Neuronal stem cell (in vitro differentiated cells): ENCODE measurements around the gene FUBP1.

Experiments
- DNase-seq: peaks from one replicate; pipeline ENCODE4 v3.0.0-alpha.2; 2013; ENCODE audit warnings: low spot score
- H2AFZ ChIP-seq: one replicate; pipeline ENCODE4 v1.6.1; 2013; ENCODE audit warnings: mild to moderate bottlenecking, low read length, inconsistent platforms
- H2AK5ac ChIP-seq: 2 replicates; pipeline ENCODE4 v1.6.1; 2013; ENCODE audit warnings: low read depth, mild to moderate bottlenecking, inconsistent platforms, low read length, moderate library complexity, mixed read lengths
- H2BK120ac ChIP-seq: 2 replicates; pipeline ENCODE4 v1.6.1; 2013; ENCODE audit warnings: low read depth, mild to moderate bottlenecking, inconsistent platforms, low read length, moderate library complexity, mixed read lengths
- H2BK12ac ChIP-seq: one replicate; pipeline ENCODE4 v1.6.1; 2013; ENCODE audit warnings: low read length, inconsistent platforms
- H2BK15ac ChIP-seq: 2 replicates; pipeline ENCODE4 v1.6.1; 2013; ENCODE audit warnings: mild to moderate bottlenecking, low read length, inconsistent platforms, mixed read lengths
- H2BK5ac ChIP-seq: one replicate; pipeline ENCODE4 v1.6.1; 2013; ENCODE audit warnings: inconsistent platforms, mild to moderate bottlenecking, low read length, moderate library complexity
- H3K14ac ChIP-seq: one replicate; pipeline ENCODE4 v1.6.1; 2013; ENCODE audit warnings: low read length, inconsistent platforms
- H3K18ac ChIP-seq: 2 replicates; pipeline ENCODE4 v1.6.1; 2013; ENCODE audit warnings: low read length, inconsistent platforms
- H3K23ac ChIP-seq: 2 replicates; pipeline ENCODE4 v1.6.1; 2013; ENCODE audit warnings: low read depth, mild to moderate bottlenecking, mixed read lengths, low read length, inconsistent platforms; ENCODE audit not compliant: poor library complexity
- H3K27ac ChIP-seq: replicated peaks from 3 replicates; pipeline ENCODE4 v1.5.1; 2013; ENCODE audit warnings: low read length, inconsistent platforms
- H3K27me3 ChIP-seq, 3 experiments: 2 replicates each; pipeline ENCODE4 v1.6.1; 2013; ENCODE audit warnings: low read length in 3 of 3, mild to moderate bottlenecking in 2 of 3, inconsistent platforms in 1 of 3, low read depth in 1 of 3, mixed read lengths in 1 of 3, moderate library complexity in 1 of 3; ENCODE audit not compliant: control insufficient read depth in 3 of 3, insufficient read depth in 3 of 3
- H3K36me3 ChIP-seq, 2 donors: replicated peaks in 1 of 2; 2 replicates each; pipeline ENCODE4 v1.6.1; 2013; ENCODE audit warnings: low read length in 2 of 2; ENCODE audit not compliant: control insufficient read depth in 2 of 2, insufficient read depth in 2 of 2
- H3K4ac ChIP-seq: 2 replicates; pipeline ENCODE4 v1.6.1; 2013; ENCODE audit warnings: inconsistent platforms, mild to moderate bottlenecking, low read length, moderate library complexity
- H3K4me1 ChIP-seq, 2 donors: 1 replicate in 1 of 2; 2 replicates in 1 of 2; pipeline ENCODE4 v1.6.1; 2013; ENCODE audit warnings: low read length in 2 of 2, low read depth in 1 of 2; ENCODE audit not compliant: control insufficient read depth in 2 of 2, insufficient read depth in 1 of 2
- H3K4me2 ChIP-seq: one replicate; pipeline ENCODE4 v1.6.1; 2013; ENCODE audit warnings: mild to moderate bottlenecking, low read length, inconsistent platforms; ENCODE audit not compliant: insufficient read depth, poor library complexity, severe bottlenecking
- H3K4me3 ChIP-seq, 2 donors: 2 replicates each; pipeline ENCODE4 v1.5.1; 2013; ENCODE audit warnings: low read length in 2 of 2, mild to moderate bottlenecking in 2 of 2, inconsistent platforms in 1 of 2, moderate library complexity in 1 of 2
- H3K79me1 ChIP-seq: one replicate; pipeline ENCODE4 v1.6.1; 2013; ENCODE audit warnings: low read depth, mild to moderate bottlenecking, inconsistent platforms, low read length, moderate library complexity
- H3K9ac ChIP-seq: one replicate; pipeline ENCODE4 v1.6.1; 2013; ENCODE audit warnings: mild to moderate bottlenecking, low read depth, low read length, inconsistent platforms; ENCODE audit not compliant: poor library complexity
- H3K9me3 ChIP-seq, 2 donors: replicated peaks in 1 of 2; 2 replicates each; pipeline versions ENCODE3 to v1.6.1; 2013; ENCODE audit warnings: low read length in 2 of 2, mild to moderate bottlenecking in 2 of 2, inconsistent platforms in 1 of 2, low read depth in 1 of 2, mixed read lengths in 1 of 2, moderate library complexity in 1 of 2; ENCODE audit not compliant: control insufficient read depth in 2 of 2, insufficient read depth in 1 of 2
- H4K8ac ChIP-seq: one replicate; pipeline ENCODE4 v1.6.1; 2013; ENCODE audit warnings: low read depth, mild to moderate bottlenecking, inconsistent platforms, low read length, moderate library complexity
- H4K91ac ChIP-seq: one replicate; pipeline ENCODE4 v1.6.1; 2013; ENCODE audit warnings: low read length, low read depth, mild to moderate bottlenecking, inconsistent platforms; ENCODE audit not compliant: poor library complexity
- WGBS, 2 donors: extraction: QIAGEN DNeasy Blood & Tissue Kit; methylation state at CpG; one replicate each; pipeline ENCODE4 v1.1.7; 2013; ENCODE audit warnings: missing lambda C conversion rate in 2 of 2, mixed read lengths in 1 of 2; ENCODE audit not compliant: insufficient read length in 2 of 2, insufficient replicate concordance in 1 of 2; ENCODE audit errors: extremely low coverage in 2 of 2; 5-methylcytosine and 5-hydroxymethylcytosine counted together

FUBP1 gene

GRCh38 chr1:77972080-77972479, 6.8 kb downstream of the FUBP1 start:
- Histone ChIP-seq H3K18ac (no peak overlapping the region), H2BK120ac (no peak overlapping the region), H3K9me3 (peaks cover 0 to 42% of the 10 kb centered on the region in 2 donors), H3K27ac (no peak overlapping the region), H4K91ac (no peak overlapping the region), H2AK5ac (no peak overlapping the region), H3K4me1 (peaks cover 0 to 3% of the 10 kb centered on the region in 2 donors), H2BK12ac (no peak overlapping the region), H2BK15ac (no peak overlapping the region), H3K14ac (no peak overlapping the region), H3K79me1 (peaks cover 1% of the 10 kb centered on the region), H2BK5ac (no peak overlapping the region), H2AFZ (no peak overlapping the region), H3K36me3 (peaks cover 4 to 99% of the 10 kb centered on the region in 2 donors), H4K8ac (no peak overlapping the region), H3K4ac (no peak overlapping the region), H3K9ac (no peak overlapping the region), H3K4me3 (no peak overlapping the region), H3K4me2 (no peak overlapping the region), H3K27me3 (no peaks in the 10 kb centered on the region), H3K23ac (no peak overlapping the region)
- no peak for DNase-seq
- no CpG with 5 or more reads among the region's 3 CpGs for WGBS, 2 donors

- H4K91ac ChIP-seq, result no peak overlapping the region
- no peak overlapping the region for H3K9ac ChIP-seq
- H2BK12ac ChIP-seq, result no peak overlapping the region
- no peak overlapping the region for H2BK120ac ChIP-seq
- peaks cover 1% of the 10 kb centered on the region for H3K79me1 ChIP-seq
- no peak overlapping the region for H2AFZ ChIP-seq
- no peak for DNase-seq
- no peak overlapping the region for H3K18ac ChIP-seq
- no peak overlapping the region for H2BK5ac ChIP-seq
- no CpG with 5 or more reads among the region's 1 CpG for WGBS, 2 donors
- no peak overlapping the region for H3K4me3 ChIP-seq
- peaks cover 11 to 99% of the 10 kb centered on the region in 2 donors for H3K36me3 ChIP-seq
- H3K27me3 ChIP-seq, result no peaks in the 10 kb centered on the region
- no peak overlapping the region for H3K27ac ChIP-seq
- H2AK5ac ChIP-seq, result no peak overlapping the region
- no peak overlapping the region for H3K23ac ChIP-seq
- H3K14ac ChIP-seq, result no peak overlapping the region
- H4K8ac ChIP-seq, result no peak overlapping the region
- no peaks in the 10 kb centered on the region for H3K4me1 ChIP-seq
- H2BK15ac ChIP-seq, result no peak overlapping the region
- H3K4ac ChIP-seq, result no peak overlapping the region
- no peak overlapping the region for H3K4me2 ChIP-seq
- H3K9me3 ChIP-seq, result peaks cover 0 to 23% of the 10 kb centered on the region in 2 donors
Observed at GRCh38 chr1:77970192-77970591, 8.7 kb downstream of the FUBP1 start.

GRCh38 chr1:77966291-77966690, 12.6 kb downstream of the FUBP1 start:
- no peak overlapping the region for H2BK120ac ChIP-seq
- no peak overlapping the region for H3K4me3 ChIP-seq
- no peak overlapping the region for H4K91ac ChIP-seq
- H3K14ac ChIP-seq, result no peak overlapping the region
- WGBS, 2 donors, result no CpG with 5 or more reads among the region's 3 CpGs
- no peak overlapping the region for H2AFZ ChIP-seq
- H3K27me3 ChIP-seq, result no peaks in the 10 kb centered on the region
- H3K4ac ChIP-seq, result no peak overlapping the region
- peaks cover 0 to 2% of the 10 kb centered on the region in 2 donors for H3K9me3 ChIP-seq
- H4K8ac ChIP-seq, result no peak overlapping the region
- peaks cover 1% of the 10 kb centered on the region for H3K79me1 ChIP-seq
- peaks cover 30 to 100% of the 10 kb centered on the region in 2 donors for H3K36me3 ChIP-seq
- no peak overlapping the region for H3K9ac ChIP-seq
- H3K4me2 ChIP-seq, result no peak overlapping the region
- no peak overlapping the region for H2BK5ac ChIP-seq
- no peak overlapping the region for H2BK12ac ChIP-seq
- H3K18ac ChIP-seq, result no peak overlapping the region
- no peak overlapping the region for H3K23ac ChIP-seq
- H3K4me1 ChIP-seq, result no peaks in the 10 kb centered on the region
- H2AK5ac ChIP-seq, result no peak overlapping the region
- no peak for DNase-seq
- no peak overlapping the region for H2BK15ac ChIP-seq
- no peak overlapping the region for H3K27ac ChIP-seq

GRCh38 chr1:77961392-77961791, 17.5 kb downstream of the FUBP1 start:
- Histone ChIP-seq H3K79me1 (no peaks in the 10 kb centered on the region), H2BK15ac (no peak overlapping the region), H3K14ac (no peak overlapping the region), H3K18ac (no peak overlapping the region), H2BK12ac (no peak overlapping the region), H3K4me1 (no peaks in the 10 kb centered on the region), H3K4me2 (no peak overlapping the region), H2BK5ac (no peak overlapping the region), H3K27ac (no peak overlapping the region), H3K27me3 (no peaks in the 10 kb centered on the region), H3K36me3 (peaks cover 44 to 100% of the 10 kb centered on the region in 2 donors), H3K23ac (no peak overlapping the region), H3K9ac (no peak overlapping the region), H4K8ac (no peak overlapping the region), H3K4ac (no peak overlapping the region), H2AK5ac (no peak overlapping the region), H3K9me3 (no peaks in the 10 kb centered on the region), H3K4me3 (no peak overlapping the region), H4K91ac (no peak overlapping the region), H2AFZ (no peak overlapping the region), H2BK120ac (no peak overlapping the region)
- no peak for DNase-seq
- WGBS, 2 donors, result no CpG with 5 or more reads among the region's 2 CpGs
